Globus pallidus (tissue), 1 donor: ENCODE data around the gene CUBN.
"Not testable (repeated sequence)": the region's sequence is repeated elsewhere in the genome, so short reads cannot be mapped to it uniquely, and the experiment has no call there.

Experiments
- DNase-seq: peaks from one replicate; pipeline ENCODE4 v3.0.0-alpha.2; 2015; ENCODE audit warnings: low spot score

CUBN gene

GRCh38 chr10:16867556-16867955 is 262.1 kb downstream of the CUBN start:
- DNase-seq, result no peak

GRCh38 chr10:16866541-16867275 is 262.9 kb downstream of the CUBN start:
- DNase-seq, result no peak

GRCh38 chr10:16865766-16866165 is 263.8 kb downstream of the CUBN start:
- no peak for DNase-seq

- no peak for DNase-seq
Measured at GRCh38 chr10:16863766-16864165, 265.8 kb downstream of the CUBN start.

- no peak for DNase-seq
Measured at GRCh38 chr10:16857419-16857818, 272.2 kb downstream of the CUBN start.

- DNase-seq, result no peak
Measured at GRCh38 chr10:16856567-16856966, 273.0 kb downstream of the CUBN start.

- DNase-seq, result no peak
Measured at GRCh38 chr10:16856092-16856491, 273.5 kb downstream of the CUBN start.

- no peak for DNase-seq
Measured at GRCh38 chr10:16854623-16855022, 275.0 kb downstream of the CUBN start.

- DNase-seq, result no peak
Measured at GRCh38 chr10:16853809-16854208, 275.8 kb downstream of the CUBN start.

GRCh38 chr10:16853201-16853600 is 276.4 kb downstream of the CUBN start:
- no peak for DNase-seq

GRCh38 chr10:16852624-16853023 is 277.0 kb downstream of the CUBN start:
- DNase-seq, result no peak

- no peak for DNase-seq
Measured at GRCh38 chr10:16848562-16849154, 281.0 kb downstream of the CUBN start.

GRCh38 chr10:16847644-16848043 is 282.0 kb downstream of the CUBN start:
- DNase-seq, result no peak

- DNase-seq, result no peak
Measured at GRCh38 chr10:16845248-16845647, 284.4 kb downstream of the CUBN start.

GRCh38 chr10:16843252-16843870 is 286.2 kb downstream of the CUBN start:
- DNase-seq, result peak; percentile 64

GRCh38 chr10:16835228-16835627 is 294.4 kb downstream of the CUBN start:
- no peak for DNase-seq

GRCh38 chr10:16832351-16833080 is 297.1 kb downstream of the CUBN start:
- no peak for DNase-seq

- no peak for DNase-seq
Measured at GRCh38 chr10:16828701-16829175, 300.9 kb downstream of the CUBN start.

- DNase-seq, result peak; percentile 65
Measured at GRCh38 chr10:16828114-16828568, 301.5 kb downstream of the CUBN start.

GRCh38 chr10:16827474-16827873 is 302.1 kb downstream of the CUBN start:
- not testable (repeated sequence) for DNase-seq

- no peak for DNase-seq
Measured at GRCh38 chr10:16822726-16823360, 306.8 kb downstream of the CUBN start.

- no peak for DNase-seq
Measured at GRCh38 chr10:16822027-16822426, 307.6 kb downstream of the CUBN start.
